Right atrium auricular region (tissue), 2 donors: ENCODE results near the gene KMT2B. TPM values are rescaled to one million over a fixed set of nuclear protein-coding genes. Genes with fewer than 3 reads are reported as not detected.

Source experiments
- DNase-seq: peaks from one replicate; pipeline ENCODE4 v3.0.0-alpha.2; 2019; ENCODE audit warnings: low spot score
- H3K27ac ChIP-seq, 2 donors: fragments of 200-600 bp; sonication (generic); 1 replicate in 1 of 2; 2 replicates in 1 of 2; pipeline ENCODE4 v1.5.1; 2016 to 2019
- H3K27me3 ChIP-seq, 2 donors: fragments of 200-600 bp; sonication (generic); one replicate each; pipeline versions ENCODE4 v1.5.1 to v1.6.0; 2017 to 2019
- H3K36me3 ChIP-seq: fragments of 200-600 bp; sonication (generic); one replicate; pipeline ENCODE4 v1.5.1; 2016
- H3K4me1 ChIP-seq, 2 donors: fragments of 200-600 bp; sonication (generic); one replicate each; pipeline versions ENCODE4 v1.5.1 to v1.6.0; 2017 to 2019
- H3K4me3 ChIP-seq, 2 donors: fragments of 200-600 bp; sonication (generic); 1 replicate in 1 of 2; 2 replicates in 1 of 2; pipeline ENCODE4 v1.5.1; 2017 to 2019; ENCODE audit warnings: mild to moderate bottlenecking in 1 of 2, moderate library complexity in 1 of 2
- H3K9me3 ChIP-seq, 2 donors: fragments of 200-600 bp; sonication (generic); one replicate each; pipeline ENCODE4 v1.5.1; 2019
- CTCF ChIP-seq, 2 donors: fragments of 200-600 bp; sonication (generic); IDR thresholded peaks; one replicate each; pipeline ENCODE4 v1.5.1; 2019; ENCODE audit warnings: antibody characterized with exemption in 2 of 2
- total RNA-seq, 2 donors: library from RNA; depleted of rRNA; stranded (reverse); fragments of >200 nt; gene quantifications; one replicate each; pipeline ENCODE4 v1.1.0, GENCODE V29; 2016

The KMT2B gene
- total RNA-seq, 2 donors from 2014 or later = 11.9 to 12.9 TPM

GRCh38 chr19:35759697-35760096, 41.9 kb downstream of the KMT2B start:
- Histone ChIP-seq H3K27me3 (no peaks in the 10 kb centered on the region), H3K27ac (no peak overlapping the region), H3K9me3 (no peaks in the 10 kb centered on the region), H3K36me3 (peaks cover 21% of the 10 kb centered on the region), H3K4me3 (no peak overlapping the region), H3K4me1 (peaks cover 0 to 43% of the 10 kb centered on the region in 2 donors)
- no peak for TF ChIP-seq CTCF (IDR thresholded peaks at IDR 0.05)
- no peak for DNase-seq

- peaks cover 0 to 33% of the 10 kb centered on the region in 2 donors for H3K4me1 ChIP-seq
- H3K27ac ChIP-seq = no peak overlapping the region
- H3K4me3 ChIP-seq = no peak overlapping the region
- no peaks in the 10 kb centered on the region for H3K9me3 ChIP-seq
- H3K36me3 ChIP-seq = peaks cover 29% of the 10 kb centered on the region
- H3K27me3 ChIP-seq = no peaks in the 10 kb centered on the region
- DNase-seq = no peak
- TF ChIP-seq CTCF (IDR thresholded peaks at IDR 0.05) = no peak
These were observed 43.0 kb downstream of the KMT2B start for GRCh38 chr19:35760711-35761349.

GRCh38 chr19:35764432-35765315, 46.9 kb downstream of the KMT2B start:
- no peaks in the 10 kb centered on the region for H3K9me3 ChIP-seq
- peaks cover 29% of the 10 kb centered on the region for H3K36me3 ChIP-seq
- no peak for TF ChIP-seq CTCF (IDR thresholded peaks at IDR 0.05)
- H3K27ac ChIP-seq = no peak overlapping the region
- DNase-seq = no peak
- H3K27me3 ChIP-seq = no peaks in the 10 kb centered on the region
- no peak overlapping the region for H3K4me3 ChIP-seq
- peaks cover 0 to 8% of the 10 kb centered on the region in 2 donors for H3K4me1 ChIP-seq

GRCh38 chr19:35766571-35767104, 48.8 kb downstream of the KMT2B start:
- Histone ChIP-seq H3K4me1 (peaks cover 0 to 6% of the 10 kb centered on the region in 2 donors), H3K9me3 (no peaks in the 10 kb centered on the region), H3K36me3 (peaks cover 29% of the 10 kb centered on the region), H3K27ac (no peak overlapping the region), H3K27me3 (no peaks in the 10 kb centered on the region), H3K4me3 (no peak overlapping the region)
- no peak for TF ChIP-seq CTCF (IDR thresholded peaks at IDR 0.05)
- no peak for DNase-seq

- Histone ChIP-seq H3K27me3 (no peaks in the 10 kb centered on the region), H3K9me3 (no peaks in the 10 kb centered on the region), H3K36me3 (peaks cover 20% of the 10 kb centered on the region), H3K4me3 (no peak overlapping the region), H3K27ac (no peak overlapping the region), H3K4me1 (peaks cover 0 to 6% of the 10 kb centered on the region in 2 donors)
- no peak for DNase-seq
- TF ChIP-seq CTCF (IDR thresholded peaks at IDR 0.05) = no peak
These were observed 49.7 kb downstream of the KMT2B start for GRCh38 chr19:35767288-35768081.
